ENCODE data around the gene PRKAG3.

PRKAG3 gene

GRCh38 chr2:218839888-218840287 lies 8.3 kb upstream of the PRKAG3 start:
- no peak for DNase-seq (ENCODE audit: low spot score)

- DNase-seq (ENCODE audit: low spot score), result no peak
These were observed 7.8 kb upstream of the PRKAG3 start for GRCh38 chr2:218839430-218839829.

- no peak for DNase-seq (ENCODE audit: low spot score)
These were observed 5.9 kb upstream of the PRKAG3 start for GRCh38 chr2:218837495-218837894.

GRCh38 chr2:218834685-218835084 lies 3.1 kb upstream of the PRKAG3 start:
- no peak for DNase-seq (ENCODE audit: low spot score)

- DNase-seq (ENCODE audit: low spot score), result no peak
These were observed 1.5 kb upstream of the PRKAG3 start for GRCh38 chr2:218833023-218833609.

GRCh38 chr2:218832520-218832919 lies 917 bp upstream of the PRKAG3 start:
- DNase-seq (ENCODE audit: low spot score), result peak; percentile 25

- DNase-seq (ENCODE audit: low spot score), result no peak
These were observed 478 bp upstream of the PRKAG3 start for GRCh38 chr2:218832081-218832480.

GRCh38 chr2:218830526-218831306 lies 887 bp downstream of the PRKAG3 start:
- DNase-seq (ENCODE audit: low spot score), result no peak

GRCh38 chr2:218829868-218830451 lies 1.6 kb downstream of the PRKAG3 start:
- DNase-seq (ENCODE audit: low spot score), result no peak

- DNase-seq (ENCODE audit: low spot score), result no peak
These were observed 3.2 kb downstream of the PRKAG3 start for GRCh38 chr2:218828477-218828778.

GRCh38 chr2:218827701-218828476 lies 3.7 kb downstream of the PRKAG3 start:
- no peak for DNase-seq (ENCODE audit: low spot score)

GRCh38 chr2:218826791-218827190 lies 4.8 kb downstream of the PRKAG3 start:
- DNase-seq (ENCODE audit: low spot score), result no peak

- DNase-seq (ENCODE audit: low spot score), result no peak
These were observed 7.6 kb downstream of the PRKAG3 start for GRCh38 chr2:218824004-218824403.

- no peak for DNase-seq (ENCODE audit: low spot score)
These were observed 8.3 kb downstream of the PRKAG3 start for GRCh38 chr2:218823196-218823855.

- DNase-seq (ENCODE audit: low spot score), result no peak
These were observed 9.0 kb downstream of the PRKAG3 start for GRCh38 chr2:218822622-218823021.

GRCh38 chr2:218821605-218822211 lies 9.9 kb downstream of the PRKAG3 start:
- no peak for DNase-seq (ENCODE audit: low spot score)

GRCh38 chr2:218820746-218821369 lies 10.7 kb downstream of the PRKAG3 start:
- no peak for DNase-seq (ENCODE audit: low spot score)

GRCh38 chr2:218819093-218819492 lies 12.5 kb downstream of the PRKAG3 start:
- no peak for DNase-seq (ENCODE audit: low spot score)

GRCh38 chr2:218816561-218817011 lies 15.0 kb downstream of the PRKAG3 start:
- DNase-seq (ENCODE audit: low spot score), result no peak

- DNase-seq (ENCODE audit: low spot score), result no peak
These were observed 16.0 kb downstream of the PRKAG3 start for GRCh38 chr2:218815649-218816048.

- no peak for DNase-seq (ENCODE audit: low spot score)
These were observed 16.4 kb downstream of the PRKAG3 start for GRCh38 chr2:218815244-218815637.

All from kidney capillary endothelial cell (primary cell).